Thymus (tissue), 11 donors: ENCODE results near the gene STK4. TPM values are rescaled to one million over a fixed set of nuclear protein-coding genes. Genes with fewer than 3 reads are reported as not detected.

Experiments
- DNase-seq, 9 donors: peaks; one replicate each; pipeline ENCODE4 v3.0.0-alpha.2; 2013; ENCODE audit warnings: low spot score in 9 of 9, low read depth in 6 of 9, missing footprints in 1 of 9
- H3K27ac ChIP-seq, 2 donors: one replicate each; pipeline ENCODE4 v1.5.1; 2013; ENCODE audit warnings: control low read depth in 1 of 2, low read depth in 1 of 2, low read length in 1 of 2, mild to moderate bottlenecking in 1 of 2, moderate library complexity in 1 of 2
- H3K27me3 ChIP-seq, 2 donors: one replicate each; pipeline ENCODE4 v1.5.1; 2013; ENCODE audit warnings: low read length in 1 of 2; ENCODE audit not compliant: control insufficient read depth in 2 of 2, insufficient read depth in 1 of 2
- H3K36me3 ChIP-seq, 2 donors: one replicate each; pipeline ENCODE4 v1.5.1; 2013; ENCODE audit warnings: low read length in 1 of 2, mild to moderate bottlenecking in 1 of 2, moderate library complexity in 1 of 2; ENCODE audit not compliant: control insufficient read depth in 2 of 2, insufficient read depth in 2 of 2
- H3K4me1 ChIP-seq, 2 donors: one replicate each; pipeline ENCODE4 v1.5.1; 2013; ENCODE audit warnings: low read length in 2 of 2; ENCODE audit not compliant: control insufficient read depth in 2 of 2, insufficient read depth in 2 of 2
- H3K4me3 ChIP-seq, 2 donors: one replicate each; pipeline ENCODE4 v1.5.1; 2013; ENCODE audit warnings: low read length in 2 of 2, control low read depth in 1 of 2, mild to moderate bottlenecking in 1 of 2
- H3K9me3 ChIP-seq, 2 donors: one replicate each; pipeline ENCODE4 v1.5.1; 2013; ENCODE audit warnings: low read length in 1 of 2, mild to moderate bottlenecking in 1 of 2; ENCODE audit not compliant: control insufficient read depth in 2 of 2, insufficient read depth in 1 of 2
- WGBS: extraction: QIAGEN DNeasy Blood & Tissue Kit; methylation state at CpG from one replicate; pipeline ENCODE4 v1.1.7; 2013; 5-methylcytosine and 5-hydroxymethylcytosine counted together
- polyA plus RNA-seq: library from polyadenylated mRNA; stranded (reverse); fragments of 200-250 nt; gene quantifications from one replicate; pipeline ENCODE4 v1.2.3, GENCODE V29; 2013
- total RNA-seq: library from RNA; stranded (reverse); fragments of 120-200 nt; gene quantifications from one replicate; pipeline ENCODE4 v1.2.4, GENCODE V29; 2013
- donor health status: healthy.

STK4 gene
- total and polyA plus RNA-seq, 2 donors = 35.0 to 45.5 TPM

GRCh38 chr20:45085867-45086266 lies 119.6 kb downstream of the STK4 start:
- Histone ChIP-seq H3K4me1 (no peaks in the 10 kb centered on the region), H3K27me3 (no peaks in the 10 kb centered on the region), H3K36me3 (peaks cover 9 to 17% of the 10 kb centered on the region in 2 donors), H3K9me3 (peaks cover 0 to 4% of the 10 kb centered on the region in 2 donors), H3K4me3 (no peak overlapping the region), H3K27ac (no peak overlapping the region)
- WGBS = 93% methylated on average over 1 of the region's 1 CpG
- DNase-seq = no peak

- WGBS = 70% methylated on average over 3 of the region's 3 CpGs
- Histone ChIP-seq H3K36me3 (peaks cover 0 to 7% of the 10 kb centered on the region in 2 donors), H3K4me1 (no peaks in the 10 kb centered on the region)
These were observed 120.9 kb downstream of the STK4 start for GRCh38 chr20:45087097-45087790.

GRCh38 chr20:45087814-45088213 lies 121.5 kb downstream of the STK4 start:
- Histone ChIP-seq H3K27me3 (no peaks in the 10 kb centered on the region), H3K4me3 (no peak overlapping the region), H3K27ac (no peak overlapping the region), H3K4me1 (no peaks in the 10 kb centered on the region), H3K36me3 (peaks cover 0 to 3% of the 10 kb centered on the region in 2 donors), H3K9me3 (no peaks in the 10 kb centered on the region)
- DNase-seq = no peak
- WGBS = 89% methylated on average over 1 of the region's 1 CpG

More at GRCh38 chr20:45087097-45087790, 120.9 kb downstream of the STK4 start:
- no peak overlapping the region for H3K4me3 ChIP-seq
- H3K9me3 ChIP-seq = no peaks in the 10 kb centered on the region
- no peaks in the 10 kb centered on the region for H3K27me3 ChIP-seq
- DNase-seq = no peak
- no peak overlapping the region for H3K27ac ChIP-seq

- H3K4me3 ChIP-seq = no peak overlapping the region
- no peak overlapping the region for H3K27ac ChIP-seq
- H3K9me3 ChIP-seq = no peaks in the 10 kb centered on the region
- 96% methylated on average over 7 of the region's 7 CpGs for WGBS
- no peak for DNase-seq
- H3K4me1 ChIP-seq = no peaks in the 10 kb centered on the region
- no peaks in the 10 kb centered on the region for H3K27me3 ChIP-seq
- H3K36me3 ChIP-seq = no peaks in the 10 kb centered on the region
These were observed 121.9 kb downstream of the STK4 start for GRCh38 chr20:45088247-45088646.

GRCh38 chr20:45090481-45090880 lies 124.2 kb downstream of the STK4 start:
- no peaks in the 10 kb centered on the region for H3K9me3 ChIP-seq
- no peaks in the 10 kb centered on the region for H3K4me1 ChIP-seq
- H3K36me3 ChIP-seq = no peaks in the 10 kb centered on the region
- H3K27ac ChIP-seq = no peak overlapping the region
- no peak overlapping the region for H3K4me3 ChIP-seq
- WGBS = over 99% methylated on average over 3 of the region's 3 CpGs
- DNase-seq = no peak
- no peaks in the 10 kb centered on the region for H3K27me3 ChIP-seq

- WGBS = 88% methylated on average over 3 of the region's 3 CpGs
- H3K27ac ChIP-seq = no peak overlapping the region
- H3K4me1 ChIP-seq = no peaks in the 10 kb centered on the region
- no peaks in the 10 kb centered on the region for H3K36me3 ChIP-seq
- H3K4me3 ChIP-seq = no peak overlapping the region
- DNase-seq = no peak
- H3K27me3 ChIP-seq = peaks cover 2 to 5% of the 10 kb centered on the region in 2 donors
- no peaks in the 10 kb centered on the region for H3K9me3 ChIP-seq
These were observed 125.1 kb downstream of the STK4 start for GRCh38 chr20:45091366-45091765.

GRCh38 chr20:45092898-45093297 lies 126.6 kb downstream of the STK4 start:
- peaks cover 0 to 2% of the 10 kb centered on the region in 2 donors for H3K4me1 ChIP-seq
- no peaks in the 10 kb centered on the region for H3K9me3 ChIP-seq
- peaks cover 14 to 20% of the 10 kb centered on the region in 2 donors for H3K27me3 ChIP-seq
- no peak overlapping the region for H3K27ac ChIP-seq
- DNase-seq = no peak
- WGBS = 97% methylated on average over 7 of the region's 7 CpGs
- no peaks in the 10 kb centered on the region for H3K36me3 ChIP-seq
- no peak overlapping the region for H3K4me3 ChIP-seq

- Histone ChIP-seq H3K27ac (no peak overlapping the region), H3K4me1 (peaks cover 2 to 3% of the 10 kb centered on the region in 2 donors), H3K4me3 (no peak overlapping the region), H3K36me3 (no peaks in the 10 kb centered on the region), H3K9me3 (no peaks in the 10 kb centered on the region), H3K27me3 (peaks cover 26 to 33% of the 10 kb centered on the region in 2 donors)
- no peak for DNase-seq
- over 99% methylated on average over 2 of the region's 2 CpGs for WGBS
These were observed 127.9 kb downstream of the STK4 start for GRCh38 chr20:45094201-45094600.

GRCh38 chr20:45094864-45095574 lies 128.7 kb downstream of the STK4 start:
- WGBS = 96% methylated on average over 11 of the region's 11 CpGs
- peaks cover 33 to 41% of the 10 kb centered on the region in 2 donors for H3K27me3 ChIP-seq
- peaks cover 2 to 3% of the 10 kb centered on the region in 2 donors for H3K4me1 ChIP-seq
- H3K36me3 ChIP-seq = no peaks in the 10 kb centered on the region
- DNase-seq = no peak
- H3K4me3 ChIP-seq = no peak overlapping the region
- H3K9me3 ChIP-seq = no peaks in the 10 kb centered on the region
- H3K27ac ChIP-seq = no peak overlapping the region
